IMR-90 (cell line): ENCODE data around the gene TOP3B. TPM values are rescaled to one million over a fixed set of nuclear protein-coding genes. Genes with fewer than 3 reads are reported as not detected.

ENCODE experiments used
- ATAC-seq: fragments of 200-7000 bp; cut with Tn5 transposase; 2 replicates; pipeline ENCODE4 v1.9.1; 2020; ENCODE audit warnings: low read depth, mild to moderate bottlenecking, moderate library complexity
- BruUV-seq: library from RNA; stranded (reverse); fragments of 400-500 nt; replicated peaks from 2 replicates; lab custom pipeline; 2021; lab: Mats Ljungman, UMichigan
- CTCF ChIA-PET: fragments of 300-600 bp; formaldehyde crosslinking; extraction: SDS; loops from one replicate; lab custom pipeline; 2021; ENCODE audit warnings: antibody characterized with exemption; lab: Yijun Ruan, JAX
- POLR2A ChIA-PET: fragments of 300-600 bp; sonication (Branson Sonifier 250); formaldehyde crosslinking; loops from one replicate; lab custom pipeline; 2022; ENCODE audit warnings: antibody characterized with exemption; ENCODE audit not compliant: unreplicated experiment; lab: Charles Lee
- DNase-seq: peaks from one replicate; pipeline ENCODE4 v3.0.0; 2013
- H2AFZ ChIP-seq: replicated peaks from 2 replicates; pipeline ENCODE3; 2013; ENCODE audit warnings: low read length, mild to moderate bottlenecking; ENCODE audit not compliant: poor library complexity
- H2AK5ac ChIP-seq: 2 replicates; pipeline ENCODE4 v1.6.1; 2013; ENCODE audit warnings: low read depth, low read length, inconsistent platforms
- H2AK9ac ChIP-seq: replicated peaks from 2 replicates; pipeline ENCODE3; 2013; ENCODE audit warnings: mild to moderate bottlenecking, low read depth, low read length, moderate library complexity; ENCODE audit not compliant: poor library complexity
- H2BK120ac ChIP-seq: 2 replicates; pipeline ENCODE4 v1.6.1; 2013; ENCODE audit warnings: low read depth, low read length, inconsistent platforms
- H2BK15ac ChIP-seq: 3 replicates; pipeline ENCODE4 v1.6.1; 2013; ENCODE audit warnings: low read depth, low read length, inconsistent platforms
- H2BK20ac ChIP-seq: 2 replicates; pipeline ENCODE4 v1.6.1; 2013; ENCODE audit warnings: low read depth, mild to moderate bottlenecking, inconsistent platforms, low read length, moderate library complexity
- H2BK5ac ChIP-seq: 2 replicates; pipeline ENCODE4 v1.6.1; 2013; ENCODE audit warnings: mild to moderate bottlenecking, low read depth, low read length, inconsistent platforms; ENCODE audit not compliant: poor library complexity, severe bottlenecking
- H3K14ac ChIP-seq: replicated peaks from 2 replicates; pipeline ENCODE4 v1.6.1; 2013; ENCODE audit warnings: low read depth, low read length, inconsistent platforms
- H3K18ac ChIP-seq: 2 replicates; pipeline ENCODE4 v1.6.1; 2013; ENCODE audit warnings: low read depth, low read length, control low read depth
- H3K23ac ChIP-seq: 2 replicates; pipeline ENCODE4 v1.6.1; 2013; ENCODE audit warnings: low read depth, low read length, inconsistent platforms
- H3K27ac ChIP-seq: 2 replicates; pipeline ENCODE4 v1.5.1; 2013; ENCODE audit warnings: mild to moderate bottlenecking, control low read depth, low read length; ENCODE audit not compliant: insufficient read depth
- H3K27me3 ChIP-seq: 2 replicates; pipeline ENCODE4 v1.6.1; 2013; ENCODE audit warnings: low read length; ENCODE audit not compliant: control insufficient read depth, insufficient read depth
- H3K36me3 ChIP-seq: 2 replicates; pipeline ENCODE4 v1.6.1; 2013; ENCODE audit warnings: low read length, mixed read lengths; ENCODE audit not compliant: control insufficient read depth, insufficient read depth
- H3K4ac ChIP-seq: 2 replicates; pipeline ENCODE4 v1.6.1; 2013; ENCODE audit warnings: low read depth, low read length, inconsistent platforms
- H3K4me1 ChIP-seq: 2 replicates; pipeline ENCODE4 v1.6.1; 2013; ENCODE audit warnings: low read length, mixed read lengths; ENCODE audit not compliant: control insufficient read depth, insufficient read depth
- H3K4me2 ChIP-seq: 2 replicates; pipeline ENCODE4 v1.6.1; 2013; ENCODE audit warnings: low read depth, mild to moderate bottlenecking, control low read depth, low read length, moderate library complexity
- H3K4me3 ChIP-seq: 2 replicates; pipeline ENCODE4 v1.5.1; 2013; ENCODE audit warnings: low read depth, mild to moderate bottlenecking, control low read depth, low read length, moderate library complexity; ENCODE audit not compliant: insufficient read depth
- H3K56ac ChIP-seq: 2 replicates; pipeline ENCODE4 v1.6.1; 2013; ENCODE audit warnings: low read length, inconsistent platforms; ENCODE audit not compliant: insufficient read depth; ENCODE audit errors: extremely low read depth
- H3K79me1 ChIP-seq, 2 experiments: 2 replicates each; pipeline ENCODE4 v1.6.1; 2013; ENCODE audit warnings: low read length in 2 of 2, inconsistent platforms in 1 of 2, low read depth in 1 of 2
- H3K9ac ChIP-seq: 2 replicates; pipeline ENCODE4 v1.6.1; 2013; ENCODE audit warnings: low read depth, low read length, control low read depth
- H3K9me1 ChIP-seq: 2 replicates; pipeline ENCODE4 v1.6.1; 2013; ENCODE audit warnings: low read length, inconsistent platforms; ENCODE audit not compliant: insufficient read depth
- H3K9me3 ChIP-seq: 2 replicates; pipeline ENCODE4 v1.6.1; 2013; ENCODE audit warnings: low read length; ENCODE audit not compliant: control insufficient read depth, insufficient read depth
- H4K20me1 ChIP-seq: 2 replicates; pipeline ENCODE4 v1.6.1; 2013; ENCODE audit warnings: low read length, inconsistent platforms; ENCODE audit not compliant: insufficient read depth
- H4K5ac ChIP-seq: 2 replicates; pipeline ENCODE4 v1.6.1; 2013; ENCODE audit warnings: mild to moderate bottlenecking, low read depth, low read length, control low read depth
- H4K8ac ChIP-seq, 2 experiments: 2 replicates each; pipeline ENCODE4 v1.6.1; 2013; ENCODE audit warnings: low read depth in 2 of 2, low read length in 2 of 2, control low read depth in 1 of 2, inconsistent platforms in 1 of 2
- H4K91ac ChIP-seq: 2 replicates; pipeline ENCODE4 v1.6.1; 2013; ENCODE audit warnings: low read depth, low read length, inconsistent platforms; ENCODE audit not compliant: insufficient read depth
- BHLHE40 ChIP-seq: fragments of 150-350 bp; IDR thresholded peaks from 2 replicates; pipeline ENCODE4 v1.6.1; 2016; ENCODE audit warnings: mild to moderate bottlenecking, low read depth, low read length
- CEBPB ChIP-seq: IDR thresholded peaks from 2 replicates; pipeline ENCODE4 v1.6.1; 2012; ENCODE audit warnings: low read depth, low read length, improper control_type of control experiment
- CHD1 ChIP-seq: IDR thresholded peaks from 2 replicates; pipeline ENCODE4 v1.6.1; 2012; ENCODE audit warnings: low read depth, low read length, improper control_type of control experiment
- ELK1 ChIP-seq: fragments of 150-350 bp; IDR thresholded peaks from 2 replicates; pipeline ENCODE4 v1.6.1; 2016; ENCODE audit warnings: low read depth, mild to moderate bottlenecking, low read length, moderate library complexity, borderline replicate concordance
- FOS ChIP-seq: fragments of 150-350 bp; IDR thresholded peaks from 2 replicates; pipeline ENCODE4 v1.6.1; 2016; ENCODE audit warnings: low read depth, low read length
- MAFK ChIP-seq: IDR thresholded peaks from 2 replicates; pipeline ENCODE4 v1.6.1; 2012; ENCODE audit warnings: low read depth, low read length, improper control_type of control experiment
- MAZ ChIP-seq: IDR thresholded peaks from 2 replicates; pipeline ENCODE4 v1.6.1; 2012; ENCODE audit warnings: low read depth, mild to moderate bottlenecking, low read length, improper control_type of control experiment, moderate library complexity, borderline replicate concordance
- MXI1 ChIP-seq: IDR thresholded peaks from 2 replicates; pipeline ENCODE4 v1.6.1; 2012; ENCODE audit warnings: low read depth, mild to moderate bottlenecking, low read length, moderate library complexity, borderline replicate concordance
- NFE2L2 ChIP-seq: fragments of 150-350 bp; IDR thresholded peaks from 2 replicates; pipeline ENCODE4 v1.6.1; 2016; ENCODE audit warnings: low read depth, mild to moderate bottlenecking, low read length
- POLR2A ChIP-seq: IDR thresholded peaks from 2 replicates; pipeline ENCODE4 v1.6.1; 2012; ENCODE audit warnings: mild to moderate bottlenecking, low read depth, low read length
- RAD21 ChIP-seq: IDR thresholded peaks from 2 replicates; pipeline ENCODE4 v1.6.1; 2012; ENCODE audit warnings: low read length, improper control_type of control experiment
- RCOR1 ChIP-seq: IDR thresholded peaks from 2 replicates; pipeline ENCODE4 v1.6.1; 2012; ENCODE audit warnings: mild to moderate bottlenecking, low read length, improper control_type of control experiment; ENCODE audit not compliant: insufficient replicate concordance
- RFX5 ChIP-seq: IDR thresholded peaks from 2 replicates; pipeline ENCODE4 v1.8.0; 2012; ENCODE audit warnings: low read depth, mild to moderate bottlenecking, low read length, moderate library complexity
- SMC3 ChIP-seq: fragments of 150-350 bp; IDR thresholded peaks from 2 replicates; pipeline ENCODE4 v1.6.1; 2016; ENCODE audit warnings: low read depth, mild to moderate bottlenecking, antibody characterized with exemption, low read length, moderate library complexity
- WGBS, 2 experiments: methylation state at CpG; one replicate each; pipeline versions ENCODE4 v1.1.5 to v1.1.7; 2013; ENCODE audit warnings: missing lambda C conversion rate in 2 of 2; ENCODE audit not compliant: insufficient read length in 1 of 2; ENCODE audit errors: extremely low coverage in 2 of 2; 5-methylcytosine and 5-hydroxymethylcytosine counted together
- dilution Hi-C: fragments of 300-500 bp; cut with HindIII; formaldehyde crosslinking; loops from one replicate; pipeline ENCODE4 v1.14.3; 2018; ENCODE audit warnings: low sequenced_read_pairs; ENCODE audit not compliant: unreplicated experiment
- in situ Hi-C: fragments of 300-500 bp; cut with MboI; formaldehyde crosslinking; loops from 3 replicates; pipeline ENCODE4 v1.14.3; 2019; ENCODE audit warnings: low sequenced_read_pairs, inconsistent platforms, mixed read lengths
- intact Hi-C: fragments of 100-400 bp; cut with micrococcal nuclease; formaldehyde crosslinking; loops from 2 replicates; pipeline ENCODE4 v1.10.0; 2022
- polyA plus RNA-seq, 3 experiments: library from polyadenylated mRNA; depleted of rRNA; stranded (reverse); fragments of >200 nt; gene quantifications; 2 replicates each; pipeline ENCODE4 v1.2.3, GENCODE V29; 2012; ENCODE audit warnings: low replicate concordance in 1 of 3
- total RNA-seq: library from RNA; depleted of rRNA; stranded (reverse); fragments of >200 nt; gene quantifications from 2 replicates; pipeline ENCODE4 v1.2.3, GENCODE V29; 2012
- TF ChIP-seq, protein P1 (sequence below): fragments of 150-350 bp; IDR thresholded peaks from 2 replicates; pipeline ENCODE4 v1.6.1; 2017; ENCODE audit warnings: mild to moderate bottlenecking, antibody characterized with exemption, low read length, low read depth

The TOP3B gene
- total and polyA plus RNA-seq, 2 of the 4 experiments (the other 2 are of a cell fraction), result 23.0 to 23.5 TPM

- peaks cover 10% of the 10 kb centered on the region for H3K4me1 ChIP-seq
- no peaks in the 10 kb centered on the region; the same call in 1 of the 2 replicates for H4K20me1 ChIP-seq
- no peak overlapping the region for H4K5ac ChIP-seq
- H4K8ac ChIP-seq, result no peak overlapping the region
- no peaks in the 10 kb centered on the region; the same call in 1 of the 2 replicates for H3K36me3 ChIP-seq
- H2BK120ac ChIP-seq, result no peak overlapping the region
- no peak overlapping the region; the same call in 1 of the 2 replicates for H2AK5ac ChIP-seq
- H3K14ac ChIP-seq, result no peak overlapping the region
- peak overlapping the region; percentile 51 for H2AFZ ChIP-seq
- no peak overlapping the region for H4K91ac ChIP-seq
- ChIA-PET CTCF (no interaction called here), POLR2A (no interaction called here)
- intact Hi-C loops (no loop called here), in situ Hi-C loops (no loop called here), dilution Hi-C loops (no loop called here)
- no peaks in the 10 kb centered on the region for H3K27me3 ChIP-seq
- BruUV-seq, result no TSS peak
- no peaks in the 10 kb centered on the region for H3K9me1 ChIP-seq
- H2BK20ac ChIP-seq, result no peak overlapping the region
- no peak overlapping the region for H3K4me3 ChIP-seq
- H3K23ac ChIP-seq, result no peak overlapping the region
- no peaks in the 10 kb centered on the region for H3K79me1 ChIP-seq
- no peak overlapping the region for H3K56ac ChIP-seq
- 70% methylated on average over 4 of the region's 17 CpGs; no CpG with 5 or more reads in 1 of the 2 experiments for WGBS, 2 experiments
- H3K4ac ChIP-seq, result no peak overlapping the region
- no peak overlapping the region for H2BK5ac ChIP-seq
- no peak overlapping the region for H3K9ac ChIP-seq
- H3K27ac ChIP-seq, result no peak overlapping the region
- no peak overlapping the region for H3K18ac ChIP-seq
- DNase-seq (no peak), ATAC-seq (peak; percentile 42; the same call in 1 of the 2 replicates)
- no peaks in the 10 kb centered on the region for H3K9me3 ChIP-seq
- peak overlapping the region; percentile 42 for H2AK9ac ChIP-seq
- H3K4me2 ChIP-seq, result no peak overlapping the region
- TF ChIP-seq BHLHE40, result no peak
- no peak for TF ChIP-seq RCOR1
- no peak for TF ChIP-seq FOS
- no peak for TF ChIP-seq ELK1
- TF ChIP-seq SMC3, result no peak
- TF ChIP-seq MAZ, result no peak
- TF ChIP-seq CHD1, result no peak
- no peak for TF ChIP-seq MAFK
- TF ChIP-seq, protein P1, sequence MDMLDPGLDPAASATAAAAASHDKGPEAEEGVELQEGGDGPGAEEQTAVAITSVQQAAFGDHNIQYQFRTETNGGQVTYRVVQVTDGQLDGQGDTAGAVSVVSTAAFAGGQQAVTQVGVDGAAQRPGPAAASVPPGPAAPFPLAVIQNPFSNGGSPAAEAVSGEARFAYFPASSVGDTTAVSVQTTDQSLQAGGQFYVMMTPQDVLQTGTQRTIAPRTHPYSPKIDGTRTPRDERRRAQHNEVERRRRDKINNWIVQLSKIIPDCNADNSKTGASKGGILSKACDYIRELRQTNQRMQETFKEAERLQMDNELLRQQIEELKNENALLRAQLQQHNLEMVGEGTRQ, result no peak
- no peak for TF ChIP-seq NFE2L2
- TF ChIP-seq RAD21, result no peak
- no peak for TF ChIP-seq RFX5
- no peak for TF ChIP-seq POLR2A
- TF ChIP-seq CEBPB, result no peak
- no peak for TF ChIP-seq MXI1
- no peak overlapping the region for H2BK15ac ChIP-seq
Observed at GRCh38 chr22:21917181-21917958, 65.2 kb downstream of the TOP3B start.
